Stimulated activated CD8-positive, alpha-beta memory T cell treated with anti-CD3 and anti-CD28 coated beads, Interleukin-2, amount 100 ng/mL, for 48 hours (primary cell): ENCODE measurements around the gene WDR70.

Experiments used
- DNase-seq, 2 donors: peaks; one replicate each; pipeline ENCODE4 v3.0.0-alpha.2; 2020; ENCODE audit warnings: low read depth in 2 of 2

Gene WDR70

DNA sequence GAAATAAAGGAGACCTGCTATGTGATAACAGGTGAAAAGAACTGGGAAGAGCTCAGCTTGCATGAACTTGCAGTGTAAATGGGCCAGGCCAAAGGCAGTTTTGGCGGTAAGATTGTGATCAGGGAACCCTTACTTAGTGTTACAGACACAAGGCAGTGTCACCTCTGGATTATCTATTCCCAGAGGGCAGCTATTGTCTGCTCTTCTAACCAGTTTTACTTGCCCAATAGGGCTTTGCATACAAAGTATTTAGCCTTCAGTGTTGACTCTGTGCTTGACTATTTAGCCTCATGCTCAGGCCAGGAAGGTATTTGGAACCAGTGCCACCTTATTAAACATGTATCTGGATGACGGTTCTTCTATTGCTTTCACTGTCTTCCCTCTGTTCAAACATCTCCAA lies 422.4 kb downstream of the WDR70 start:
- DNase-seq = no peak
